OCI-LY7 (cell line): ENCODE measurements around the gene AP4S1. TPM values are rescaled to one million over a fixed set of nuclear protein-coding genes. Genes with fewer than 3 reads are reported as not detected.

Experiments used
- BruUV-seq: library from RNA; stranded (reverse); fragments of 400-500 nt; replicated peaks from 2 replicates; lab custom pipeline; 2021; lab: Mats Ljungman, UMichigan
- CTCF ChIA-PET: fragments of 300-600 bp; sonication (Branson Sonifier 250); formaldehyde crosslinking; loops from one replicate; lab custom pipeline; 2022; ENCODE audit warnings: antibody characterized with exemption; ENCODE audit not compliant: unreplicated experiment; lab: Charles Lee
- POLR2A ChIA-PET: fragments of 300-600 bp; sonication (Branson Sonifier 250); formaldehyde crosslinking; loops from one replicate; lab custom pipeline; 2022; ENCODE audit warnings: antibody characterized with exemption; lab: Charles Lee
- DNase-seq: peaks from one replicate; pipeline ENCODE4 v3.0.0-alpha.2; 2015; ENCODE audit warnings: low spot score
- H2AFZ ChIP-seq: fragments of 200-600 bp; sonication (generic), shearing (Covaris generic); 2 replicates; pipeline ENCODE4 v1.6.1; 2014; ENCODE audit warnings: mild to moderate bottlenecking, antibody characterized with exemption, low read length, moderate library complexity
- H3K27ac ChIP-seq: fragments of 200-600 bp; sonication (generic); 2 replicates; pipeline ENCODE4 v1.5.1; 2014; ENCODE audit warnings: mixed run types, low read depth, mild to moderate bottlenecking, moderate library complexity, low read length, inconsistent platforms; ENCODE audit not compliant: poor library complexity, severe bottlenecking
- H3K36me3 ChIP-seq: fragments of 200-600 bp; sonication (generic); 2 replicates; pipeline ENCODE4 v1.6.1; 2014; ENCODE audit warnings: mild to moderate bottlenecking, antibody characterized with exemption, low read length, moderate library complexity, mixed read lengths; ENCODE audit not compliant: insufficient read depth
- H3K4me1 ChIP-seq: fragments of 200-600 bp; sonication (generic); 2 replicates; pipeline ENCODE4 v1.5.1; 2014; ENCODE audit warnings: mild to moderate bottlenecking, low read length; ENCODE audit not compliant: insufficient read depth, poor library complexity, severe bottlenecking
- H3K4me2 ChIP-seq: fragments of 200-600 bp; sonication (generic); 2 replicates; pipeline ENCODE4 v1.6.1; 2014; ENCODE audit warnings: mild to moderate bottlenecking, low read length
- H3K4me3 ChIP-seq: fragments of 200-600 bp; sonication (generic); 2 replicates; pipeline ENCODE4 v1.5.1; 2014; ENCODE audit warnings: mild to moderate bottlenecking, low read depth, low read length; ENCODE audit not compliant: poor library complexity, severe bottlenecking
- H3K79me2 ChIP-seq: fragments of 200-600 bp; sonication (generic); 2 replicates; pipeline ENCODE4 v1.6.1; 2016; ENCODE audit warnings: low read depth, mild to moderate bottlenecking, low read length, moderate library complexity, mixed read lengths; ENCODE audit not compliant: insufficient read depth
- H3K9me2 ChIP-seq: fragments of 200-600 bp; sonication (generic); 2 replicates; pipeline ENCODE4 v1.6.1; 2016; ENCODE audit warnings: mild to moderate bottlenecking, low read length, mixed read lengths; ENCODE audit not compliant: insufficient read depth
- H3K9me3 ChIP-seq: fragments of 200-600 bp; sonication (generic); 2 replicates; pipeline ENCODE4 v1.6.1; 2014; ENCODE audit warnings: mild to moderate bottlenecking, mixed run types, low read length, mixed read lengths
- H4K20me1 ChIP-seq: fragments of 200-600 bp; sonication (generic); 2 replicates; pipeline ENCODE4 v1.6.1; 2014; ENCODE audit warnings: mild to moderate bottlenecking, antibody characterized with exemption, low read length, moderate library complexity, mixed read lengths; ENCODE audit not compliant: insufficient read depth
- CTCF ChIP-seq: fragments of 200-600 bp; sonication (generic); conservative IDR thresholded peaks from 2 replicates; pipeline ENCODE4 v1.5.1; 2014; ENCODE audit warnings: mild to moderate bottlenecking, antibody characterized with exemption, low read length, moderate library complexity, mixed read lengths
- EZH2phosphoT487 ChIP-seq: fragments of 200-600 bp; sonication (generic); IDR thresholded peaks from 2 replicates; pipeline ENCODE4 v1.6.1; 2018; ENCODE audit warnings: low read depth, borderline replicate concordance, mild to moderate bottlenecking, mixed run types, antibody characterized with exemption, low read length, moderate library complexity, mixed read lengths
- intact Hi-C: fragments of 100-400 bp; cut with micrococcal nuclease; formaldehyde crosslinking; loops from one replicate; pipeline ENCODE4 v1.10.0; 2022; ENCODE audit not compliant: unreplicated experiment
- total RNA-seq, 2 experiments: library from RNA; depleted of rRNA in 1 of 2; stranded (reverse); fragments of >200 nt in 1 of 2; shearing (Covaris generic) in 1 of 2; gene quantifications; 2 replicates each; pipeline ENCODE4 v1.2.3, GENCODE V29; 2014 to 2022

The AP4S1 gene
- total RNA-seq, 2 experiments from 2014 or later = 7.6 to 10.4 TPM

- H3K4me1 ChIP-seq = no peaks in the 10 kb centered on the region
- ChIA-PET POLR2A (no interaction called here), CTCF (no interaction called here)
- H3K9me3 ChIP-seq = no peaks in the 10 kb centered on the region
- no peak overlapping the region for H2AFZ ChIP-seq
- no peak for DNase-seq
- peaks cover 48% of the 10 kb centered on the region for H3K36me3 ChIP-seq
- H4K20me1 ChIP-seq = no peaks in the 10 kb centered on the region
- no peak overlapping the region for H3K4me2 ChIP-seq
- no TSS peak for BruUV-seq
- intact Hi-C loops = no loop called here
- no peak overlapping the region for H3K4me3 ChIP-seq
- H3K27ac ChIP-seq = no peak overlapping the region
- peaks cover 77% of the 10 kb centered on the region for H3K79me2 ChIP-seq
- no peaks in the 10 kb centered on the region for H3K9me2 ChIP-seq
- TF ChIP-seq EZH2phosphoT487 (no peak), CTCF (no peak)
These were observed 18.7 kb upstream of the AP4S1 start for GRCh38 chr14:31006703-31007102.

GRCh38 chr14:31009836-31010574, 15.4 kb upstream of the AP4S1 start:
- TF ChIP-seq EZH2phosphoT487 (no peak), CTCF (no peak)
- Histone ChIP-seq H3K4me1 (no peaks in the 10 kb centered on the region), H2AFZ (no peak overlapping the region), H4K20me1 (peaks cover 6% of the 10 kb centered on the region; the same call in 1 of the 2 replicates), H3K79me2 (peaks cover 91% of the 10 kb centered on the region), H3K9me2 (no peaks in the 10 kb centered on the region), H3K27ac (no peak overlapping the region), H3K36me3 (peaks cover 57% of the 10 kb centered on the region), H3K4me3 (no peak overlapping the region), H3K9me3 (no peaks in the 10 kb centered on the region), H3K4me2 (no peak overlapping the region)
- POLR2A ChIA-PET = no interaction called here
- CTCF ChIA-PET = no interaction called here
- no TSS peak for BruUV-seq
- intact Hi-C loops = no loop called here
- DNase-seq = no peak

- H3K4me1 ChIP-seq = no peaks in the 10 kb centered on the region
- H3K4me3 ChIP-seq = no peak overlapping the region
- ChIA-PET POLR2A (interaction anchor here (0.9 to 1.2 kb wide), 3 partner anchors 15 to 46 kb away, joined by 3 to 4 read pairs (median 4); partner anchors contain the start of gene STRN3), CTCF (no interaction called here)
- no peak overlapping the region for H3K27ac ChIP-seq
- peaks cover 96% of the 10 kb centered on the region for H3K79me2 ChIP-seq
- no TSS peak for BruUV-seq
- H3K36me3 ChIP-seq = peaks cover 48% of the 10 kb centered on the region
- H4K20me1 ChIP-seq = peaks cover 8% of the 10 kb centered on the region; the same call in 1 of the 2 replicates
- H3K4me2 ChIP-seq = no peak overlapping the region
- H3K9me2 ChIP-seq = no peaks in the 10 kb centered on the region
- intact Hi-C loops = no loop called here
- no peaks in the 10 kb centered on the region for H3K9me3 ChIP-seq
- no peak for DNase-seq
- no peak overlapping the region for H2AFZ ChIP-seq
- no peak for TF ChIP-seq CTCF
- TF ChIP-seq EZH2phosphoT487 = no peak
These were observed 14.5 kb upstream of the AP4S1 start for GRCh38 chr14:31010935-31011334.
